HepG2 (cell line): ENCODE data around the gene NUDT13. TPM values are rescaled to one million over a fixed set of nuclear protein-coding genes. Genes with fewer than 3 reads are reported as not detected.
A peak's percentile ranks its signal among the peaks of the same experiment; 100 is the strongest.

Source experiments
- BRD4 ChIP-seq: sonication (generic); formaldehyde crosslinking; IDR thresholded peaks from 2 replicates; pipeline ENCODE4 v1.4.0; 2020; ENCODE audit warnings: missing genetic modification reagents
- ELF4 ChIP-seq: sonication (generic); formaldehyde crosslinking; IDR thresholded peaks from 2 replicates; pipeline ENCODE4 v1.5.0; 2020; ENCODE audit warnings: missing genetic modification reagents, mild to moderate bottlenecking, moderate library complexity, borderline replicate concordance
- ERF ChIP-seq: IDR thresholded peaks from 2 replicates; pipeline ENCODE4 v1.6.1; 2018; ENCODE audit warnings: missing biosample characterization, missing genetic modification reagents
- EZH2 ChIP-seq: conservative IDR thresholded peaks from 2 replicates; pipeline ENCODE4 v1.6.1; 2012; ENCODE audit warnings: mild to moderate bottlenecking, low read depth, low read length, moderate library complexity
- IRX3 ChIP-seq: sonication (generic); formaldehyde crosslinking; IDR thresholded peaks from 2 replicates; pipeline ENCODE4 v1.8.1; 2023; ENCODE audit warnings: mild to moderate bottlenecking, low read depth, missing genetic modification reagents, borderline replicate concordance
- KMT2A ChIP-seq: sonication (generic); formaldehyde crosslinking; IDR thresholded peaks from 2 replicates; pipeline ENCODE4 v1.4.0; 2020; ENCODE audit warnings: missing genetic modification reagents
- MATR3 ChIP-seq: sonication (generic); formaldehyde crosslinking; IDR thresholded peaks from 2 replicates; pipeline ENCODE4 v1.4.0; 2020; ENCODE audit warnings: missing genetic modification reagents
- MZF1 ChIP-seq: sonication (generic); formaldehyde crosslinking; IDR thresholded peaks from 2 replicates; pipeline ENCODE4 v1.8.1; 2023; ENCODE audit warnings: mild to moderate bottlenecking, missing genetic modification reagents, borderline replicate concordance
- NR2F1 ChIP-seq, 2 experiments: fragments of 450-650 bp in 1 of 2; formaldehyde crosslinking in 1 of 2; IDR thresholded peaks; 2 replicates each; pipeline versions ENCODE4 v1.5.0 to v1.6.1; 2016 to 2020; ENCODE audit warnings: mild to moderate bottlenecking in 1 of 2, missing compliant biosample characterization in 1 of 2, missing genetic modification reagents in 1 of 2, moderate library complexity in 1 of 2
- PAWR ChIP-seq: sonication (generic); formaldehyde crosslinking; IDR thresholded peaks from 2 replicates; pipeline ENCODE4 v1.4.0; 2020; ENCODE audit warnings: missing genetic modification reagents, mild to moderate bottlenecking, borderline replicate concordance
- PCBP2 ChIP-seq: fragments of 200-400 bp; formaldehyde crosslinking; optimal IDR thresholded peaks from 2 replicates; pipeline ENCODE3; 2018; ENCODE audit warnings: low read length, low read depth; ENCODE audit not compliant: poor library complexity, severe bottlenecking
- RBFOX2 ChIP-seq: fragments of 200-400 bp; formaldehyde crosslinking; IDR thresholded peaks from 2 replicates; pipeline ENCODE4 v1.6.1; 2017; ENCODE audit warnings: low read depth, mild to moderate bottlenecking, low read length
- SMC3 ChIP-seq: IDR thresholded peaks from 2 replicates; pipeline ENCODE4 v1.6.1; 2011; ENCODE audit warnings: low read length, improper control_type of control experiment
- TEAD2 ChIP-seq: sonication (generic); formaldehyde crosslinking; IDR thresholded peaks from 2 replicates; pipeline ENCODE4 v1.9.0; 2021; ENCODE audit warnings: missing genetic modification reagents
- ZNF746 ChIP-seq: sonication (generic); formaldehyde crosslinking; IDR thresholded peaks from 2 replicates; pipeline ENCODE4 v1.8.0; 2022; ENCODE audit warnings: mild to moderate bottlenecking, missing genetic modification reagents
- ZZZ3 ChIP-seq: sonication (generic); formaldehyde crosslinking; IDR thresholded peaks from 2 replicates; pipeline ENCODE4 v1.4.0; 2020; ENCODE audit warnings: missing genetic modification reagents, mild to moderate bottlenecking, borderline replicate concordance
- polyA plus RNA-seq, 8 experiments: library from polyadenylated mRNA; depleted of rRNA in 3 of 8; stranded (reverse) in 7 of 8; unstranded in 1 of 8; fragments of >200 nt; fragmentation: Illumina TruSeq in 4 of 8; extraction: Trizol in 4 of 8; gene quantifications; 2 replicates each; pipeline versions ENCODE4 v1.2.1 to v1.2.3, GENCODE V29; 2011 to 2016; ENCODE audit warnings: low read depth in 4 of 8, missing spikeins in 1 of 8, mixed read lengths in 1 of 8; ENCODE audit not compliant: insufficient read depth in 1 of 8
- total RNA-seq, 5 experiments: library from RNA; depleted of rRNA; stranded (reverse); fragments of >200 nt; fragmentation: Illumina TruSeq; extraction: Trizol; gene quantifications; 2 replicates each; pipeline ENCODE4 v1.2.3, GENCODE V29; 2016; ENCODE audit warnings: low read depth in 1 of 5
- TF ChIP-seq, protein P1 (sequence below), 2 experiments: sonication (generic) in 1 of 2; formaldehyde crosslinking in 1 of 2; IDR thresholded peaks; 2 replicates each; pipeline versions ENCODE4 v1.4.0 to v1.6.1; 2016 to 2020; ENCODE audit warnings: borderline replicate concordance in 1 of 2, low read depth in 1 of 2, mild to moderate bottlenecking in 1 of 2, missing genetic modification reagents in 1 of 2
- TF ChIP-seq, protein P2 (sequence below): sonication (generic); formaldehyde crosslinking; IDR thresholded peaks from 2 replicates; pipeline ENCODE4 v1.5.0; 2020; ENCODE audit warnings: missing genetic modification reagents
- TF ChIP-seq, protein P3 (sequence below): sonication (generic); formaldehyde crosslinking; IDR thresholded peaks from 2 replicates; pipeline ENCODE4 v1.5.1; 2020; ENCODE audit warnings: missing genetic modification reagents, mild to moderate bottlenecking, borderline replicate concordance
- TF ChIP-seq, protein P4 (sequence below): sonication (generic); formaldehyde crosslinking; conservative IDR thresholded peaks from 2 replicates; pipeline ENCODE4 v1.4.0; 2020; ENCODE audit warnings: missing genetic modification reagents

NUDT13 gene
- total and polyA plus RNA-seq, 2 of the 13 experiments (the other 11 are each of a cell fraction or from before 2014, with no cell fraction given): 4.2 to 6.5 TPM

DNA sequence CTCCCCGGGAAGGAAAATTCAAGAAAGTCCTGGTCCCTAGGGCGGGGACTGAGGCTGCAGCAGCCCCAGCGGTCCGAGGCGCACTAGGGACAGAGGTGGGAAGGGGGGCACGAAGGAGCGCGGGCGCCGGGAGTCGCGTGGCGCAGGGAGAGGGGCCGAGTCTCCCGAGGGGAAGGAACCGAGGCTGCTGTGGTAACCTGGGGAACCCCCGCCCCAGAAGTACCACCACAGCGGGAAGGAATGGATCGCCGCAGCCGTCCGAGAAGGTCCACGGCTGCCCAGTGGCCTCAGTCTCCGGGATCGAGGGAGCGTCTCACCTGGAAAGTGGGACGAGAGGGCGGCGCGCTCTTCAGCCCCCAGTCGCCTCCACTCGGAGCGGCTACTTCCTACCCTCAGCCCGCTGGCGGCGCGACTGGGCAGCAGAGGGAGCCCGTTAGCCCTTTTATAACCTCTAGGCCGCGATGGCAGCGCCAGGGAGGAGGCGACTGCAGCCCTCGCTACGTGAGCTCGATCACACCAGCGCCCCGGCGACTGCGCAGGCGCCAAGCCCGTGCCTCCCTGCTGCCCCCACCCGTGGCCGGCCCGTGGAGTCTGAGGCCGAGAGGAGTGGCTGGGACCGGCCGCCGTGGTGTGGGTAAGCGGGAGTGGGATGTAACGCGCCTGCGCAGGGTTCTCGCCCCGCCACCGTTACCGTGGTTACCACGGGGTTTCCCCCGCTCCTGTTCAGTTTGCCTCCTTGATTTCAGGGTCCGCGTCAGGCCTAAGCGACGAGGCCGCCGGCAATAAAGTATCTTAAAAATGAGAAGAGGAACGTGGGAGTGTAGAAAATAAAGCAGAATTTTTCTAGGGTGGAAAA, 13.6 kb upstream of the NUDT13 start, which contains the start of gene P4HA1 (continued):
- TF ChIP-seq ELF4 (CRISPR knock-in tag) (no peak; the same call in 1 of the 2 replicates), MZF1 (CRISPR knock-in tag) (no peak; the same call in 1 of the 2 replicates), ZNF746 (CRISPR knock-in tag) (no peak), ERF (CRISPR knock-in tag) (peak; percentile 93), SMC3 (no peak), PCBP2 (no peak), KMT2A (peak; percentile 86; the same call in 1 of the 2 replicates), ZZZ3 (peak; percentile 56; the same call in 1 of the 2 replicates), EZH2 (no peak), BRD4 (CRISPR knock-in tag) (0 out of 2 replicates have a peak, but pooled peaks have one; percentile 27), PAWR (CRISPR knock-in tag) (no peak), TEAD2 (no peak), RBFOX2 (peak; percentile 99), MATR3 (CRISPR knock-in tag) (no peak), IRX3 (no peak; the same call in 1 of the 2 replicates), NR2F1 (CRISPR knock-in tag; IDR thresholded peaks at IDR 0.05) (no peak)
- TF ChIP-seq, protein P1, sequence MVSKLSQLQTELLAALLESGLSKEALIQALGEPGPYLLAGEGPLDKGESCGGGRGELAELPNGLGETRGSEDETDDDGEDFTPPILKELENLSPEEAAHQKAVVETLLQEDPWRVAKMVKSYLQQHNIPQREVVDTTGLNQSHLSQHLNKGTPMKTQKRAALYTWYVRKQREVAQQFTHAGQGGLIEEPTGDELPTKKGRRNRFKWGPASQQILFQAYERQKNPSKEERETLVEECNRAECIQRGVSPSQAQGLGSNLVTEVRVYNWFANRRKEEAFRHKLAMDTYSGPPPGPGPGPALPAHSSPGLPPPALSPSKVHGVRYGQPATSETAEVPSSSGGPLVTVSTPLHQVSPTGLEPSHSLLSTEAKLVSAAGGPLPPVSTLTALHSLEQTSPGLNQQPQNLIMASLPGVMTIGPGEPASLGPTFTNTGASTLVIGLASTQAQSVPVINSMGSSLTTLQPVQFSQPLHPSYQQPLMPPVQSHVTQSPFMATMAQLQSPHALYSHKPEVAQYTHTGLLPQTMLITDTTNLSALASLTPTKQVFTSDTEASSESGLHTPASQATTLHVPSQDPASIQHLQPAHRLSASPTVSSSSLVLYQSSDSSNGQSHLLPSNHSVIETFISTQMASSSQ (IDR thresholded peaks at IDR 0.05; ENCODE audit: low read depth): no peak
- TF ChIP-seq, protein P1 (CRISPR knock-in tag; IDR thresholded peaks at IDR 0.05; ENCODE audit: borderline replicate concordance): peak; percentile 73
- TF ChIP-seq, protein P2, sequence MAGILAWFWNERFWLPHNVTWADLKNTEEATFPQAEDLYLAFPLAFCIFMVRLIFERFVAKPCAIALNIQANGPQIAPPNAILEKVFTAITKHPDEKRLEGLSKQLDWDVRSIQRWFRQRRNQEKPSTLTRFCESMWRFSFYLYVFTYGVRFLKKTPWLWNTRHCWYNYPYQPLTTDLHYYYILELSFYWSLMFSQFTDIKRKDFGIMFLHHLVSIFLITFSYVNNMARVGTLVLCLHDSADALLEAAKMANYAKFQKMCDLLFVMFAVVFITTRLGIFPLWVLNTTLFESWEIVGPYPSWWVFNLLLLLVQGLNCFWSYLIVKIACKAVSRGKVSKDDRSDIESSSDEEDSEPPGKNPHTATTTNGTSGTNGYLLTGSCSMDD: no peak
- TF ChIP-seq, protein P3, sequence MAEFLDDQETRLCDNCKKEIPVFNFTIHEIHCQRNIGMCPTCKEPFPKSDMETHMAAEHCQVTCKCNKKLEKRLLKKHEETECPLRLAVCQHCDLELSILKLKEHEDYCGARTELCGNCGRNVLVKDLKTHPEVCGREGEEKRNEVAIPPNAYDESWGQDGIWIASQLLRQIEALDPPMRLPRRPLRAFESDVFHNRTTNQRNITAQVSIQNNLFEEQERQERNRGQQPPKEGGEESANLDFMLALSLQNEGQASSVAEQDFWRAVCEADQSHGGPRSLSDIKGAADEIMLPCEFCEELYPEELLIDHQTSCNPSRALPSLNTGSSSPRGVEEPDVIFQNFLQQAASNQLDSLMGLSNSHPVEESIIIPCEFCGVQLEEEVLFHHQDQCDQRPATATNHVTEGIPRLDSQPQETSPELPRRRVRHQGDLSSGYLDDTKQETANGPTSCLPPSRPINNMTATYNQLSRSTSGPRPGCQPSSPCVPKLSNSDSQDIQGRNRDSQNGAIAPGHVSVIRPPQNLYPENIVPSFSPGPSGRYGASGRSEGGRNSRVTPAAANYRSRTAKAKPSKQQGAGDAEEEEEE: peak; percentile 85; the same call in 1 of the 2 replicates
- TF ChIP-seq, protein P4, sequence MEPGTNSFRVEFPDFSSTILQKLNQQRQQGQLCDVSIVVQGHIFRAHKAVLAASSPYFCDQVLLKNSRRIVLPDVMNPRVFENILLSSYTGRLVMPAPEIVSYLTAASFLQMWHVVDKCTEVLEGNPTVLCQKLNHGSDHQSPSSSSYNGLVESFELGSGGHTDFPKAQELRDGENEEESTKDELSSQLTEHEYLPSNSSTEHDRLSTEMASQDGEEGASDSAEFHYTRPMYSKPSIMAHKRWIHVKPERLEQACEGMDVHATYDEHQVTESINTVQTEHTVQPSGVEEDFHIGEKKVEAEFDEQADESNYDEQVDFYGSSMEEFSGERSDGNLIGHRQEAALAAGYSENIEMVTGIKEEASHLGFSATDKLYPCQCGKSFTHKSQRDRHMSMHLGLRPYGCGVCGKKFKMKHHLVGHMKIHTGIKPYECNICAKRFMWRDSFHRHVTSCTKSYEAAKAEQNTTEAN (CRISPR knock-in tag): peak; percentile 26; the same call in 1 of the 2 replicates
